ENCODE results near the gene LRRK1. TPM values are rescaled to one million over a fixed set of nuclear protein-coding genes. Genes with fewer than 3 reads are reported as not detected.

The LRRK1 gene
- total and polyA plus RNA-seq, 9 donors, result 6.5 to 27.3 (median 17.5) TPM

DNA sequence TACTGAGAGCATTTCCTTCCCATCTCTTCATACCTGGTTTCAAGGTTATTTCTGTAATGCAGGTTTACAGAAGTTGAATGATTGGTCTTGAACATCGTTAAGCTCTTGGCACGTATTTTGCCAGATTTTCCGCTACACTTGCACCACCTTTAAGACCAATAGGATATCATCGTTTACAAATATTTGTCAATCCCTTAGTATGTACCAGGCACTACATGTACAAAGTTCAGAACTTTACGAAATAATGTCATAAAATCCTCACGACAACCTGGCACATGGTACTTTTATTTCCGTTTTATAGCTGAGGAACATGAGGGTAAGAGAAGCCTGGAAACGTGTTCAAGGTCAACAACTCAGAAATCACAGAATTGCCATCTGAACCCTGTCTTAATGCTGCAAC is 6.3 kb downstream of the LRRK1 start:
- no peaks in the 10 kb centered on the region for H3K36me3 ChIP-seq
- H3K4me3 ChIP-seq, result no peak overlapping the region
- H3K27ac ChIP-seq, result no peak overlapping the region
- intact Hi-C loops (cut with DNase I), result no loop called here
- no peaks in the 10 kb centered on the region for H3K9me3 ChIP-seq
- TF ChIP-seq POLR2A (IDR thresholded peaks at IDR 0.05), result no peak
- no peak for DNase-seq
- WGBS, 3 donors, result 84 to 91% (median 87%) methylated on average over 8 of the region's 8 CpGs
- no peaks in the 10 kb centered on the region for H3K27me3 ChIP-seq
- no peaks in the 10 kb centered on the region for H3K4me1 ChIP-seq (ENCODE audit: insufficient read depth)

DNA sequence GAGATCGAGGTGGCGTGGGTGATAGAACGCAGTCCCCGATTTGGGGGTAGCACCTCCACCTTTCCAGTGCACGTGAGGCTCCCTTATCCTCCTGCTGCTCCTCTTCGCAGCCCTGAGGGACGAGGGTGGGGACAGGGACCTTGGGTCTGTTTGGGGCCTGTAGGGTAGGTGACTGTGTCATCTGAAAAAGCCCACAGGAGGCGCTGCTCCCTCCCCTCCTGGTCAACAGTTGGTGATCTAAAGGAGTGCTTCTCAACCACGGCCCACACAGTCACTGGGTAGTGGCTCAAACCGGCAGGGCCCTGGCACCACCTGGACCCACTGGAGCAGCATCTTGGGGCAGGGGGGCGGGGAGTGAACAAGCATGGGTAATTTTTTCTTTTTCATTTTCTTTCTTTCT is 7.1 kb downstream of the LRRK1 start:
- TF ChIP-seq, protein P1, sequence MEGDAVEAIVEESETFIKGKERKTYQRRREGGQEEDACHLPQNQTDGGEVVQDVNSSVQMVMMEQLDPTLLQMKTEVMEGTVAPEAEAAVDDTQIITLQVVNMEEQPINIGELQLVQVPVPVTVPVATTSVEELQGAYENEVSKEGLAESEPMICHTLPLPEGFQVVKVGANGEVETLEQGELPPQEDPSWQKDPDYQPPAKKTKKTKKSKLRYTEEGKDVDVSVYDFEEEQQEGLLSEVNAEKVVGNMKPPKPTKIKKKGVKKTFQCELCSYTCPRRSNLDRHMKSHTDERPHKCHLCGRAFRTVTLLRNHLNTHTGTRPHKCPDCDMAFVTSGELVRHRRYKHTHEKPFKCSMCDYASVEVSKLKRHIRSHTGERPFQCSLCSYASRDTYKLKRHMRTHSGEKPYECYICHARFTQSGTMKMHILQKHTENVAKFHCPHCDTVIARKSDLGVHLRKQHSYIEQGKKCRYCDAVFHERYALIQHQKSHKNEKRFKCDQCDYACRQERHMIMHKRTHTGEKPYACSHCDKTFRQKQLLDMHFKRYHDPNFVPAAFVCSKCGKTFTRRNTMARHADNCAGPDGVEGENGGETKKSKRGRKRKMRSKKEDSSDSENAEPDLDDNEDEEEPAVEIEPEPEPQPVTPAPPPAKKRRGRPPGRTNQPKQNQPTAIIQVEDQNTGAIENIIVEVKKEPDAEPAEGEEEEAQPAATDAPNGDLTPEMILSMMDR (IDR thresholded peaks at IDR 0.05), result no peak
- TF ChIP-seq EP300 (IDR thresholded peaks at IDR 0.05) (no peak), POLR2A (IDR thresholded peaks at IDR 0.05) (no peak)
- Histone ChIP-seq H3K4me3 (no peak overlapping the region), H3K9me3 (no peaks in the 10 kb centered on the region), H3K27me3 (no peaks in the 10 kb centered on the region), H3K27ac (no peak overlapping the region), H3K4me1 (ENCODE audit: insufficient read depth) (no peaks in the 10 kb centered on the region), H3K36me3 (no peaks in the 10 kb centered on the region)
- intact Hi-C loops (cut with DNase I), result no loop called here
- peak in 1 of 5 donors; percentile 13 for DNase-seq
- 92 to 94% (median 93%) methylated on average over 11 of the region's 11 CpGs for WGBS, 3 donors

DNA sequence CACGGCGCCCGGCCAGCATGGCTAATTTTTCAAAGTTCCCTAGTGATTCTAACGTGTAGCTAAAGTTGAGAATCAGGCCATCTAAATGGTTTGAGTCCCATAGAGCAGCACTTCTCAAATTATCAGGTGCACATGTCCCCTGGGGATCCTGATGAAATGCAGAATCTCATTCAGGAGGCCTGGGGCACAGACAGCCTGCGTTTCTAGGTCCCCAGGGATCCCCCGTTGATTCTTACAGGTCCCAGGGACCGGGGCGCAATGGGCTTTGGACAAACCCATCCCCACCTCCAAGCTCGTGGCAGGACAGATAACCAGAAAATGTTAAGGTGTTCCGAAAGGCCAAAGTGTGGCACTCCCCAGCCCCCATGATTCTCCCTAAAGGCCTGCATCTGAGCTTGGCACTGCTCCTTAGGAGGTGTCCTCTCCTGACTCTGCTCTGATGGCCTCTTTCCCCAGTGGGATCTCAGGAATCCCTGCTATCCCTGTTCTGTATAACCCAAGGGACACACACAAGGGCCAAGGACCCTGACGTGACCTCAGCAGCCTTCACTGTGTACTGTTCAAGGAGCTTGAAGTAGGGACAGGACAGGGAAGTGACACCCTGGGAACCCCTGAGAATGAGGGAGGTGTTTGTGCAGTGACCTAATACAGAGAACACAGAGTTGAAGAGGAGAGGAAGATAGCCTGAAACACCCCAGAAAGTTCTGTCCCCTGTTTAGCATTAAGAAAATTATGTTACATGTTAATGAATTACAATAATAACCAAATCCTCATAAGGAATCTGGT is 8.0 kb downstream of the LRRK1 start:
- intact Hi-C loops (cut with DNase I), result no loop called here
- no peak overlapping the region for H3K27ac ChIP-seq
- H3K4me1 ChIP-seq (ENCODE audit: insufficient read depth), result no peaks in the 10 kb centered on the region
- DNase-seq, result no peak
- TF ChIP-seq, protein P1 (IDR thresholded peaks at IDR 0.05), result no peak
- TF ChIP-seq POLR2A (IDR thresholded peaks at IDR 0.05) (no peak), EP300 (IDR thresholded peaks at IDR 0.05) (no peak)
- 89 to 95% (median 92%) methylated on average over 11 of the region's 11 CpGs for WGBS, 3 donors
- no peaks in the 10 kb centered on the region for H3K36me3 ChIP-seq
- no peaks in the 10 kb centered on the region for H3K27me3 ChIP-seq
- no peaks in the 10 kb centered on the region for H3K9me3 ChIP-seq
- no peak overlapping the region for H3K4me3 ChIP-seq

DNA sequence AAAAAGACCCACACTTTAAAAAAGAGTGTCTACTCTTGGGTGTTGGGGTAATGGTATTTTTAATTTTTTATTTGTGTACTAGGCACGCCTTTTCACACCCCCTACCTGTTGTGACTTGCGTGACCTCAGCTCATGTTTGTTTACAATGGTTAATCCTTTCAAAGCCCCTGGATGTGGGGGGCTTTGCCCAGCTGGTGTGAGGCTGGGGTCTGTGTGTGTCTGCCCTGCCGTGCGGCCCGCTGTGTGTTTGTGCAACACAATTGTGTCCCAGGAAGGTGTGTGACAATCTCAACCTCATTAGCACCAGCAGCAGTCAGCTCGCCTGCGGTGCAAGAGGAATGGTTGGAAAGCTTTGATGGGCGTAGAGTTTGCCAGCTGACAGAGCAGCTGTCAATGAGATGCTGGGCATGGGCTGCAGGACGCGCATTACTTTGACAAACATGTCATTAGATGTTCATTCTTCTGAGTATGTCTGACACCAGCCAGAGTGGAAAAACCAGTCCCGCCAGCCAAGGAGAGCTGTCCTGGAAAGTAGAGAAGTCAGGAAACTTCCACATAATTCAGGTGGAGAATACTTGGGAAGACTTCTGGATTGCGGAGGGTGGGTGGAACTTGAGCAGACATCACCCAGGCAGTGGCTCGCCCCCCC is 9.6 kb downstream of the LRRK1 start:
- Histone ChIP-seq H3K4me3 (no peak overlapping the region), H3K27ac (no peak overlapping the region), H3K36me3 (no peaks in the 10 kb centered on the region), H3K9me3 (no peaks in the 10 kb centered on the region), H3K27me3 (no peaks in the 10 kb centered on the region), H3K4me1 (ENCODE audit: insufficient read depth) (no peaks in the 10 kb centered on the region)
- no peak for DNase-seq
- 93 to 95% (median 94%) methylated on average over 13 of the region's 13 CpGs for WGBS, 3 donors
- intact Hi-C loops (cut with DNase I), result no loop called here
- TF ChIP-seq, protein P1 (IDR thresholded peaks at IDR 0.05), result no peak
- no peak for TF ChIP-seq EP300 (IDR thresholded peaks at IDR 0.05)
- TF ChIP-seq POLR2A (IDR thresholded peaks at IDR 0.05), result no peak

DNA sequence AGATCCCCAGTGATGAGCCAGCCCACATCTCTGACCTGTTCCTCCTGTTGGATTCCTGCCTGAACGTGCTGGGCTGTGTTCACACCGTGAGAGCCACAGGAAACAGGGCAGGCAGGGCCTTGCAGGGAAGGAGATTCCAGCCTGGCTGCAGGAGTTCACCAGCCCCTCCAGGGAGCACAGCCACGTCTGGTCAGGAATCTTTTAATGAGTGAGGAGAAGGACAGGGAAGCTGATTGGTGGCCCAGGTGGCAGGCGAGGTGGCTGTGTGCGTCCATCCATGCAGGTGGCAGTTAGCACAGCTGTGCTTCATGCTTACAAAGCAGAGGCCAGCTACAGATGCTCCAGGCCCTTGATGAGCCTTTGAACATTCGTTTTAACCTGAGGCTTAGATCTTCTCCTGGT is 10.5 kb downstream of the LRRK1 start:
- Histone ChIP-seq H3K27me3 (no peaks in the 10 kb centered on the region), H3K4me3 (no peak overlapping the region), H3K27ac (no peak overlapping the region), H3K9me3 (no peaks in the 10 kb centered on the region), H3K36me3 (no peaks in the 10 kb centered on the region), H3K4me1 (ENCODE audit: insufficient read depth) (no peaks in the 10 kb centered on the region)
- no peak for DNase-seq
- WGBS, 3 donors, result 52 to 61% (median 59%) methylated on average over 6 of the region's 6 CpGs
- TF ChIP-seq POLR2A (IDR thresholded peaks at IDR 0.05) (no peak), EP300 (IDR thresholded peaks at IDR 0.05) (no peak)
- TF ChIP-seq, protein P1 (IDR thresholded peaks at IDR 0.05), result no peak
- intact Hi-C loops (cut with DNase I), result no loop called here

All from ovary (tissue), 9 donors.